ENCODE measurements around the gene PGBD2.
"Not testable (repeated sequence)": the region's sequence is repeated elsewhere in the genome, so short reads cannot be mapped to it uniquely, and the experiment has no call there.

PGBD2 gene

DNA sequence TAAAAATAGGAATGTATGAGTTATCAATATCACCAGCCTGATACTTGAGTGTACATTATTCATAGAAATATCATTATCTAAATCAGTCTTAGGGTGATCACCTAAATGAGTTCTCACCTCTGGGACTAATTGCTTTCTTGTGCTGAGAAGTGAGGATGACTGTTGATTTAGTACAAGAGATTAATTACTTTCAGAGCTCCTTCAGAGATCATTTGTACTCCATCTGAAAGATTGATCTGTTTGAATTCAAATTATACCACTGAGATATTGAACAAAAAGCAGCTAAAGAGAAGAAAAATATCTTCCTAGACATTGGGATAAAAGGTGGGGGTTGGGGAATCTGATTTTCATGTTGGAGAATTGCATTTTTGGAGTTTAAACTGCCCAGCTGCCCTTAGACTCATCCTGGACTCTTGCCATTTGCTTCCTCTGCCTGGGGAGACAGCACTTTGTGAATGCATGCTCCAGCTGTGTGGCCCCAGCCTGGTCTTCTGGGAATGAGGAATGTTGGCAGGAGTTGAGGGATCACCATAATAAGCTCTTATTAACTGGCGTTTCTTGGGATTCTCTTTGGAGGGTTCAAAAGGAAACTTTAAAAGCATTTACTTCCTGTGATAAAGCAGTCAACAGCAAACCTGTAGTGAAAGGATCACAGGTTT is 19.7 kb upstream of the PGBD2 start:
- DNase-seq (ENCODE audit: low read depth), result no peak

DNA sequence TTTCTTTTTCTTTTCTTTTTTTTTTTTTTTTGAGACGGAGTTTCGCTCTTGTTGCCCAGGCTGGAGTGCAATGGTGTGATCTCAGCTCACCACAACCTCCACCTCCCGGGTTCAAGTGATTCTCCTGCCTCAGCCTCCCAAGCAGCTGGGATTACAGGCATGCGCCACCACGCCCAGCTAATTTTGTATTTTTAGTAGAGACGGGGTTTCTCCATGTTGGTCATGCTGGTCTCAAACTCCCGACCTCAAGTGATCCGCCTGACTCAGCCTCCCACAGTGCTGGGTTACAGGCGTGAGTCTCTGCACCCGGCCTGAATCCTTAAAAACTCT is 16.2 kb upstream of the PGBD2 start:
- not testable (repeated sequence) for DNase-seq (ENCODE audit: low read depth)

DNA sequence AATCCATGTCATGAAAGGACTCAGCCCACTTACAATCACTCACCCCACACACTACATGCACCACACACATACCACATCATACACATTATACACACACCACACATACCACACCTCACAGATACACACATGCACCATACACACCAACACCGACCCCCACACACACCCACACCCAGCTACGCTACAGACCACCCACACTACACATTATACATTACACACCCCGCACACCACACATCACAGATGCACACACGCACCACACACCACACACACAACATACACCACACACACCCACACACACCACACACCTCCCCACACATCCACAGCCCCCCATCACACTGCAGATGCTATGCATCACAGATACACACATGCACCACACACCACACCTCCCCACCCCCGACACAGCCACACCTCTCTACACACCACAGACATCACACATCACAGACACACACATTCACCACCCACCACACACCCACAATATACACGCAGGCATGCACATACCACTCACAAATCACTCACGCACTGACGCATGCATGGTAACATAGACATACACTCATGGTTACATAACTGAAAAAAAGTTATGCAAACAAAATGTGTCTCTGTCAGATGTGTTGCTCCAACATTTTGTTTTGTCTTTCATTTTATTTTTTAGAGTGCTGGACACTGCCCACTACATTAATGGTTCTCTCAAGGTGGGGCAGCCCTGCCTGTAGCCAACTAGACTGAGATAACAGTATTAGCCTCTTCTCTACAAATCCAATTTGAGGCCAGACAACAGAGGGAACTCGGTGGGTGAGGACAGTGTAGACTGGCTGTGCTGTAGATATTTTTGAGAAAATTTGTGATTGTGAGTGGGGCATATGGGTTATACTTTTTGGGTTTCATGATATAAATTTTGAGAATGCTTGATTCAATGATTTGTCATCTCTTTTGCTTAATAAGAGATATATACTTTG is 15.2 kb upstream of the PGBD2 start:
- no peak for DNase-seq (ENCODE audit: low read depth)

DNA sequence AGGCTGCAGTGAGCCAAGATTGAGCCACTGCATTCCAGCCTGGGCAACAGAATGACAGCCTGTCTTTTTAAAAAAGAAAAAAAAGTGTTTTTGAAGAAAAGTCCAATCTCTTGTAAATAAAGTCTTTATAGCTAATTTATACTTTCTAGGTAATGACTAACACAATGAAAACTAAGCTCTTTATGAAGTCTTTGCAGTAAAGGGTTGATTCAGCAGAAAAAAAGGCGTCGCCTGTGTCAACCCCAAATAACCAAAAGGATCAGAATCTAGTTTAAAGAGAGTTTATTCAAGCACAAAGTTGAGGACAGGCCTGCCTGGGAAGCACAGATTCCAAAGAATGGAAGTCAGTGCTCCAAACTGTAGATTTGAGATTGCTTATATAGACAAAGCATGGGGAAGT is 14.3 kb upstream of the PGBD2 start:
- no peak for DNase-seq (ENCODE audit: low read depth)

DNA sequence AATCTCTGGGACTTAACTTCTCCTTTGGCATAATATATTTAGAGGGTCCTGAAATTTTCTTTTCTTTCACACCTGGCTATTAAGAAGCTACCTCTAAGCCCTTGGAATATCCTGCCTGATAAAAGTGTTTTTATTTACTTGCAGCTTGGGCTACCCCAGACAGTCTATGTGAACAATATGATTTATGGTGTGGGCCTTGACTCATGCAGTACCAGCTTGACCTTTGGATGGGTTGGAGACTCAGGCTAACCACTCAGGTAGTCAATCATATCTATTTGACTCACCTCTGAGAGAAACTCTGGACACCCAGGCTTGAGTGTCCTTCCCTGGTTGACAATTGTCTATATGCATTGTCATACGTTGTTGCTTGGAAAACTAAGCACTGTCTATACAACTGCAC is 13.4 kb upstream of the PGBD2 start:
- no peak for DNase-seq (ENCODE audit: low read depth)

DNA sequence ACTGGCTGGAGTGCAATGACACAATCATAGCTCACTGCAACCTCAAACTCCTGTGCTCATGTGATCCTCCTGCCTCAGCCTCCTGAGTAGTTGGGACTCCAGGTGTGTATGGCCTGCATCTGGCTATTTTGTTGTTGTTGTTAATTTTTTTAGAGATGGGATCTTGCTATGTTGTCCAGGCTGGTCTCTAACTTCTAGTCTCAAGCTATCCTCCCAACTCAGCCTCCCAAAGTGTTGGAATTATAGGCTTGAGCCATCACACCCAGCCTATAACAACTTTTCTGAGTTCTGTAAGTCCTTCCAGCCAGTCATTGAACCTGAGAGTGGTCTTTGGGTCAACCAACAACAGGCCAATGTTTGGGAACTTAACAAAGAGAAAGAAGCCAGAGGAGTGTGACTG is 11.2 kb upstream of the PGBD2 start:
- DNase-seq (ENCODE audit: low read depth), result no peak

DNA sequence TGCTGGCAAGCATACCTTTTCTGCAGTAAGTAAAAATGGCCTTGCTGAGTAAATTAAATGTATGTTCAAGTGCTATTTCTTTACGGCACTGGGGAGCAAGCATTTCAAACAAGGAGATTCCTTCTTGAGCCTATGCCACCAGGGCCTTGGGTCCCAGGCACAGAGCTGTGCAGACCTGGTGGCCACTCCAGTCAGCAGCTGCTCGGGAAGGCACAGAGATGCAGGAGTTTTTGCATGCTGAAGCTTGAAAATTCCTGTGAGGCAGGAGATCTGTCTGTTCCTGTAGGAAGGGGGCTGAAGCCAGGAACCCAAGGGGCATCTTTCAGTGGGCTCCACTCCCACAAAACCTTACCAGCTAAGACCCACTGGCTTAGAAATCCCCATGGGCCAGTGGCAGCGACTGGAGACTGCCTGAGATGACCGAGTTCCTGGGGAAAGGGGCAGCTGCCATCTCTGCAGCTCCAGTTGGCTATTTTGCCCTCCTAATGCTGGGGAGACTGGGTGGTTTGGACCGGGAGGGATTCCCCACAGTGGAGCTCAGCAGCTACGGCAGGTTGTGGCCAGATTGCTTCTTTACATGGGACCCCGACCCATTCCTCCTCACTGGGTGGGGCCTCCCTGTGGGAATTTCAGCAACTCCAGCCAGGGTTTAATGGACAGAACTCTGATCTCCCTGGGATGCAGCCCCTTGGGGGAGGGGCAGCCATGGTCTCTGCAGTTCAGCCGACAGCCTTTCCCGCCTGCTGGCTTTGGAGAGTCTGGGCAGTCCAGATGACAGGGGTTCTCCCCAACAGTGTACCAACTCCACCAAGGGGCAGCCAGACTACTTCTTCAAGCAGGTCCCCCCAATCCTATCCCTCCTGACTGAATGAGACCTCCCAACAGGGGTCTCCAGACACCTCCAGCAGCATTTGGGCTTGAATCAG is 8.4 kb upstream of the PGBD2 start:
- no peak for DNase-seq (ENCODE audit: low read depth)

DNA sequence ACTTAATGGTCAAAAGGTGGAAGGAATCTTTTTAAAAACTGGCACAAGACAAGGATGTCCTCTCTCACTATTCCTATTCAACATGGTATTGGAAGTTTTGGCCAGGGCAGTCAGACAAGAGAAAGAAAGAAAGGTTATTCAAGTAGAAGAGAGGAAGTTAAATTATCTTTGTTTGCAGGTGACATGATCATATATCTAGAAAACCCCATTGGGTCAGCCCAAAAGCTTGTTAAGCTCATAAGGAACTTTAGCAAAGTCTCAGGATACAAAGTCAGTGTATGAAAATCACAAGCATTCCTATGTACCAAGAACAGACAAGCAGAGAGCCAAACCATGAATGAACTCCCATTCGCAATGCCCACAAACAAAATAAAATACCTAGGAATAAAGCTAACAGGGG is 5.4 kb upstream of the PGBD2 start:
- DNase-seq (ENCODE audit: low read depth), result no peak

DNA sequence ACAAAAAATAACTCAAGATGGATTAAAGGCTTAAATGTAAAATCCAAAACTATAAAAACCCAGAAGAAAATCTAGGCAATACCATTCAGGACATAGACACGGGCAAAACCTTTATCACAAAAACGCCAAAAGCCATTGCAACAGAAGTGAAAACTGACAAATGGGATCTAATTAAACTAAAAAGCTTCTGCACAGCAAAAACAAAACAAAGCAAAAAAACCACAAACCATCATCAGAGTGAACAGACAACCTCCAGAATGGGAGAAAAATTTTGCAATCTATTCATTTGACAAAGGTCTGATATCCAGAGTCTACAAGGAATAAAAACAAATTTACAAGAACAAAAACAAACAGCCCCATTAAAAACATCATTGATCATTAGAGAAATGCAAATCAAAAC is 4.5 kb upstream of the PGBD2 start:
- no peak for DNase-seq (ENCODE audit: low read depth)

DNA sequence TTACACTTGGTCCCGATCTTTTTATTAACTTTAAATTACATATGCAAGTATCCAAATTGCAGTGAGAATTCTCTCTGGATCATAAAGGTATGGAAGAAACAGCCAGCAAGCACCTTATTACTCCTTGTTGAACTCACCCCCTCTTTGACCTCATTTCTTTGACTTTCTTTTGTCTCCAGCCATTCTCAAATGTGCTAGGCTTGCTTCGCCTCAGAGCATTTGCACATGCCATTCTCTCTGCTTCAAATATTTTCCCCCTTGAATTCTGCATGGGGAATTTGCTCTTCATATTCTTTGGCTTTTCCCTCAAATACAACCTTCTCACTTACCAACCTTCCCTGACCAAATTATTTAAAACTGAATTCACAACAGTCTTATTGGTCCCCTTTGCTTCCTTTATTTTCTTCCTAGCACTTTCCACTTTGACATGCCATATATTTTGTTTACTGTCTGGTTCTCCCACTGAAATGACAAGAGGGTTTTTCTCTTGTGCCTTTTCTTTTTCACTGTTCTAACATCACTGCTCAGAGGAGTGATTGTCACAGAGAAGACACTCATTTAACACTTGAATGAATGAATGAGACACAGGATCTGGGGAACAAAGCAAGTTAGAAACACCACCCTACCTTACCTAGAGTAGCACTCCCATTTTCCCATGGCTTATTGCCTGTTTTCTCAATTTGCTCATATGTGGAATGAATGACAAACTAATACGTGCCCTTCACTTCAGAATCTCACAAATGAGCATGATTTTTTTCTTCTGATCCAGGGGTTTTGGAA is 1.4 kb upstream of the PGBD2 start:
- no peak for DNase-seq (ENCODE audit: low read depth)

DNA sequence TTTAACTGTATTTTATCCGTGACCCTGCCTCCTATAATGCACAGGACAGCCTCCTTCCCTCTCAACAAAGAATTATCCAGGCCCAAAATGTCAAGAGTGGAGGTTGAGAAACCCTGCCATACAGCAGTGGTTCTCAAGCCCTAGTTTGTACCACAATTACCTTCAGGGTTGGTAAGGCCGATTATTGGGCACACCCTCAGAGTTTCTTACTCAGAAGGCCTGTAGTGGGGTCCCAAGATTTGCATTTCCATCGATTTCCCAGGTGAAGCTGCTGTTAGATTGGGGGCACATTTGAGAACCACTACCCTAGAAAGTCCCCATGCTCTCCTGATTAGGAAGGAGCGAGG is 400 bp upstream of the PGBD2 start:
- peak; percentile 3 for DNase-seq (ENCODE audit: low read depth)

DNA sequence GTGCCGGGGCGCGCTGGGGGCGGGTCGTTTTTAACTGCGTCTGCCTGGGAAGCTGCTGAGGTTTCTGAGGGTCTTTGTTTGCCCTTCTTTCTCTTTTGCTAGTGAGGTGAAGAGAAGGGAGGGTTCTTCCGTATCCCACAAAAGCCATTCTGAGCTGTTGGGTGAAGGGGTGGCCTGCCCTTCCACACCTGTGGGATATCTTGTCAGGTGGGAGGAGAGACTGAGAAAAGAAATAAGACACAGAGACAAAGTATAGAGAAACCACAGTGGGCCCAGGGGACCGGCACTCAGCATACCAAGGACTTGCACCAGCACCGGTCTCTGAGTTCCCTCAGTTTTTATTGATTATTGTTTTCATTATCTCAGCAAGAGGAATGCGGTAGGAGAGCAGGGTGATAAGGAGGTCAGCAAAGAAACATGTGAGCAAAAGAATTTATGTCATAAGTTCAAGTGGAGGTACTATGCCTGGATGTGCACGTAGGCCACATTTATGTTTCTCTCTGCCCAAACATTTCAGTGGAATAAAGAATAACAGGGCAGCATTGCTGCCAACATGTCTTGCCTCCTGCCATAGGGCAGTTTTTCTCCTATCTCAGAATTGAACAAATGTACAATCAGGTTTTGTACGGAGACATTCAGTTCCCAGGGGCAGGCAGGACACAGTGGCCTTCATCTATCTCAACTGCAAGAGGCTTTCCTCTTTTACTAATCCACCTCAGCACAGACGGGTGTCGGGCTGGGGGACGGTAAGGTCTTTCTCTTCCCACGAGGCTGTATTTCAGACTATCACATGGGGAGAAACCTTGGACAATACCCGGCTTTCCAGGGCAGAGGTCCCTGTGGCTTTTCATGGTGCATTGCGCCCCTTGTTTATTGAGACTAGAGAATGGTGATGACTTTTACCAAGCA is 972 bp downstream of the PGBD2 start:
- DNase-seq (ENCODE audit: low read depth), result no peak

DNA sequence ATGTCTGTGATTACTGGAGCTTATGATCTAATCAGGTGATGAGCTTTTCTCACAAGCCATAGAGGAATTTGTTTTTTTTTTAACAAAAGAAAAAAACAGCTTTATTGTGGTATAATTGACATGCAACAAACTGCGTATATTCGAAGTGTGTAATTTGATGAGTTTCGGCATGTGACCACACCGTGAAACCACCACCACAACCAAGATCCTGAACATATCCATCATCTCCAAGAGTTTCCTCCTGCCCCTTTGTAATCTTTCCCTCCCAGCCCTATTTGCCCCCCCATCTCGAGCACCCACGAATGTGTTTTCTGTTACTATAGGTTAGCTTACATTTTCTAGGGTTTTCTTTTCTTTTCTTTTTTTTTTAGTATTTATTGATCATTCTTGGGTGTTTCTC is 4.7 kb downstream of the PGBD2 start:
- DNase-seq (ENCODE audit: low read depth), result no peak

DNA sequence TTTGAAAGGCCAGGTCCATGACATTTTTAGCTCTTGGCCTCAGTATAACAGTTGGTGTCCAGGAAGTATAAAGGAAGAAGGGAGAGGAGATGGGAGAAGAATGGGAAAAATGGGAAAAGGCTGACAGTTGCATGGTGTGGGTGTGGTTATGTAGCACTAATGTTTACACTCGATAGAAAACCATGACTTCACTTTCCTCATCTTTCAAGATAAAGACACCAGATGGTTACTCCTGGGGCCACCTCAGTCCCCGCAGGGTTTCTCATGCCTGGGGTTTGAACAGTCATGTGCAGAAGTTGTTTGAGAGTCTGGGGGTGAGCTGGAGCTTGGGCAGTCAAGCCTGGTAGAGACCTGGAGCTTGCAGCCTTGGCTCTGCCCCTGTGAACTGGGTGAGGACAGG is 7.9 kb downstream of the PGBD2 start:
- no peak for DNase-seq (ENCODE audit: low read depth)

DNA sequence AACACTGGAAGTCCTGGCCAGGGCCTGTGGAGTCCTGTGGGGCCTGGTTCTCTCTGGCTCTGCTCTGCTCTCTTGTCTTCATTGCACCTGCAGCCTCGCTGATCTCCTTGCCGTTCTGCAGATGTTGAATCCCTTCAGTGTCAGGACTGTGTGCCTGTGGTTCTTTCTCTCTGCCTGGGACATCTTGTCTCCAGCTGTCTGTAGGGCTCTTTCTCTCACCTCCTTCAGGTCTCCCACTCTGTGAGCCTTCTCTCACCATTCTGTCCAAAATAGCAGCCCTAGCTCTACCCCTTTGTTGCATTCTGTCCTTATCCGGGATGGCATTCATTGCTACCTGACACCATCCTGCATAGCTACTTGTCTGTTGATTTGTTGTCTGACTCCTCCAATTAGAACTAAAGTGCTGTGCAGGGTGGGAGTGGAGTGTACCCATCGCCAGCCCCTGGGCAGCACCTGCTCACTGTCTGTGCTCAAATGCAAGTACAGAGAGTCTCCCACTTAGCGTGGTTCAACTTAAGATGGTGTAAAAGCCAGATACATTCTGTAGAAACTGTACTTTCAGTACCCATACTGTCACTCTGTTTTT is 8.9 kb downstream of the PGBD2 start:
- DNase-seq (ENCODE audit: low read depth), result no peak

DNA sequence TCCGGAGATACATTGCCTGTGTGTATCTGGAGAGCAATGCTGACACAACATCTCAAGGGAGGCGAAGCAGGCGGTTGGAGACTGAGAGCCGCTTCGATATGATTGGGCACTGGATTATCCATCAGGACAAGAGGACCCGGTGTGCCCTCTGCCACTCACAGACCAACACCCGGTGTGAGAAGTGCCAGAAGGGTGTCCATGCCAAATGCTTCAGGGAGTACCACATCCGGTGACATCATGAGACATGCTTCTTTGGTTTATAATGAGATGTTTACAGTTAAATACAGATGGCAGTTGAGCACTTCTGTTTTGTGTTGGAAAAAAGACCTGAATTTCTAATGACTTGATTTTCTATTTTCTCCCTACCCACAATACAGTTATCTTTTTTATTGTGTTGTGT is 12.1 kb downstream of the PGBD2 start:
- no peak for DNase-seq (ENCODE audit: low read depth)

DNA sequence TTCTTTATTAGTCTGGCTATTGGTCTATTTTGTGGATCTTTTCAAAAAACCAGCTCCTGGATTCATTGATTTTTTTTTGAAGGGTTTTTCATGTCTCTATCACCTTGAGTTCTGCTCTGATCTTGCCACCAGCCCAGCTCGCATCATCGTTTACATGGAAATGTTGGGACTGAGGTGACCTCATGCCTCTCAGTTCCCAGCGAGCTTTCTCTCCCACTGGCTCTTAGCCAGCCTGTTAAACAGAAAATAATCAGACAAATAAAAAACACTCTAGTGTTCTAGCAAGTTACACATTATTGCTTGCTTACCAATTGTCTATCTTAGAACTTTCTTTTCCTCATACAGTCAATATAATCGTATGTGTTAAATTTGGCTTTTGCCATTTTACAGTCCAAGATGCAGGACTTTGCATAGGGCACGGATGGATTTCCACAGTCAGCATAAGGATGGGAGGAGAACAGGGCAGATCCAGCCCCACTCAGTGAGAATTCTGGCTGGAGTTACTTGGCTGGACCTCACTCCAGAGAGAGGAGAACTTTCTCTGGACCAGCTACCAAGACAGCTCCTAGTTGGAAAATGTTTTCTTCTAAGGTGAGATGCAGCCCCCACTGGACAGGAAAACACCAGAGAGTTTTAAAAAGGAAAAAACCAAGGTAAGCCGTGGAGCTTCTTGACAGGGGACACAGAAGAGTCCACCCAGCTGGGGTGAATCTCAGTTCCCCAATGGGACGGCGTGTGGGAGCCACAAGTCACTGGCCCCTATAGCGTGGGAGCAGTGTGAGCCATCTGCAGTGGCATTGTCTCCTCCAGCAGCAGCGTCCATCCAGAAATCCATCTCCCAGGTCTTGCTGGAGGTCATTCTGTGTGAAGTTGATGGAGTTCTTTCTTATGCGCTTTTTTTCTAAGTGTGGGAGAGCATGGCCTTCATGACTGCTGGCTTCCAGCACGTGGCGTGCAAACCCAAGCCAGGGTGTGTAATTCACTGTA is 17.6 kb downstream of the PGBD2 start:
- DNase-seq (ENCODE audit: low read depth), result no peak

DNA sequence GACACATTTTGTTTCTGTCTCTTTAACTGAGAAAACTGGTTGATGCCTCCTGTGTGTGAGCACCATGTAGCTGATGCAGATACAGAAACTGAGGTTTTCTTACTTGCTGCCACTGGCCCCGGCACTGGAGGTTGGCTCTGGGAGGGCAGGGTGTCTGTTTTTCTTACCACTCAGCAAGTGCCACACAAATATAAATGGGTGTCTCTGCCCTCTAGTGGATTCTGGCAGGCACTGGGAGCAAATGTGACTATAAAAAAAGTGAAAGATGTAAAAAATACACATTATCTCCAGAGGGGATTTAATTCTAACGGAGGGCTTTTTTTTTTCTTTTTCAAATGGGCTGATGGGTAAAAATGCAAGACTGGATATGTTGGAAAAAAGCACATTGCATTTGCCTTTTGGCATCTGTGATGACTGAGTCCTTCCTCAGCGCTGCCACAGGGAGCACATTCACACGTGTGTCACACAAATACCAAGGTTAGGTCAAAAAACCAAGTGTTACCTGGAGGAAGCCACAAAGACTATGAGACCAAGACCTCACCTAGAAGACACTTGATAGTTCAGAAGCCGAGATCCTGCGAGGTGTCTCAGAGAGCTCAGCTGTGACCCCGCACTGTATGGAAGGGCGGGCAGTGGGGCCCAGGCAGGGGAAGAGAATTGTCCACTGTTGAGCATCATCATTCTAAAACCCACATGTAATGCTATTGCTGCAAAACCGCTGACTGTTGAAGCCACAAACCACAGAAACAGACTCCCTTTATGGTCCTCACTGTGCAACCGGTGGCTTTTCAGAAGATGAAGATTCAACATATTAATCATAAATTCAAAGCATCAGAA is 18.9 kb downstream of the PGBD2 start:
- peak; percentile 30 for DNase-seq (ENCODE audit: low read depth)

All from activated T-cell treated with anti-CD3 and anti-CD28 coated beads for 48 hours (primary cell).